Measurements from ENCODE around the gene TNNT2.

Gene TNNT2

DNA sequence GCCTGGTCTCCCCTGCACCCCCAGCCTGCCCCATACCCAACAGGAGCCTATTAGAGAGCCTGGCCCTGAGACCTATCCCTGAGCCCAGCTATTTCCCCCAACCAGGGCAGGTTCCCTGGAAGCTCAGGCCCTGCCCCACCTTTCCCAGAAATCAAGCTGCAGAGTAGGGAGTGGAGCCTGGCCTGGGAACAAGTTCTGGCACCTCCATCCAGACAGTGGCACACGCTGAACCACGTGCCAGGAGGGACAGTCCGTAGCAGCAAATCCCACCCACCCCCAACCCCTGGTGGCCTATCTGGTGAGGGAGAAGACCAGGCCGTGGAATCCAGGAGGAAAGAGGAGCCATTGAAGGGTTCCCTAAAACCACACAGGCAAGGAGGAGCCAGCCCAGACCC lies 22.6 kb downstream of the TNNT2 start:
- no peak for FAIRE-seq

DNA sequence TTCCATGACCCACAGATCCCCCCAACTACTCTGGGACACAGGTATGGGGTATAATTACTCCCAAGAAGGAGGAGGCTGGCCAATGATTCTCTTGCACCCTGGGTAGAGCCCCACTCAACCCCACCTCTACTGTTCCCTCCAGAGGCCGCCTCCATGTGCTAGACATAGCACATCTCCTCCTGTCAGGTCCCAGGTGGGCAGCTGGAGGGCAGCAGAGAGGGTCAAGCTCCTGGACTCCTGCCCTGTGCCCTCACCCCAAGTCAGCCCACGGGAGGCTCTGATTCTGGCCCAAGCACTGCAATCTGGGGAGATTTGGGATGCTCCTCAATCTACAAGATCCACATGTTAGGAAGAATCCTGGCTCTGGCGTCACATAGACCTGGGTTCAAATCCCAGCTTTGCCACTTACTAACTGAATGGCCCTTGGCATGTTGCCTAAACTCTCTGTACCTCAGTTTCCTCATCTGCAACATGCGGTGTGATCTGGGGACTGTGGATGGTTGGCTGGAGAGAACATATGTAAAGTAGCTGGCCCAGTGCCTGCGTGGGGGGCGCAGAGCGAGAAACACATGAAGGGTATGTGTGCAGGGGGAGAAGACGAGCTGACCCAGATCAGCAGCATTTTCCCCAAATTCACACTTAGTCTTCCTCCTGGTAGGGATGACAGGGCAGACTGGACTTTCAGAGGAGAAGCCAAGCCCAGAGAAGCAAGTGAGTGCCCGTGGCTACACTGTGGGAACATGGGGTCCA lies 23.2 kb downstream of the TNNT2 start:
- no peak for FAIRE-seq

- no peak for FAIRE-seq
Measured at GRCh38 chr1:201353186-201353940, 24.1 kb downstream of the TNNT2 start.

- no peak for FAIRE-seq
Measured at GRCh38 chr1:201351617-201352016, 25.9 kb downstream of the TNNT2 start.

DNA sequence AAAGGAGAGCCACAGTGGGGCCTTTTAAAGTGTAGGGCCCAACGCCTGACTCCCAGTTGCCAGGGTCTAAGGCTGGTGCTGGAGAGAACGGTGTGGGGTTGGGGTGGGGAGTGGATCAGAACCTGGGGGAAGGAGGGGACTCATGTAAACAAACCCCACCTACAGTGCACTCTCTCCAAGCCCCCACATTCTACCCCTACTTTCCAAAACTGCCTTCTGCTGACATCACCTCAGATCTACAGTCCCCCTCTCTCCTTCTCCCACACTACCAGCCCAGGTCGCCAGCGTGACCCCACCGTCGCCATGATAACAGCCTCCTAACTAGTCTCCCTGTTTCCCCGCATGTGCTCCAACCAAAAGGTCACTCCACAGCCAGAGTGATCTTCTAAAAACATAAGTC lies 26.6 kb downstream of the TNNT2 start:
- FAIRE-seq, result no peak

DNA sequence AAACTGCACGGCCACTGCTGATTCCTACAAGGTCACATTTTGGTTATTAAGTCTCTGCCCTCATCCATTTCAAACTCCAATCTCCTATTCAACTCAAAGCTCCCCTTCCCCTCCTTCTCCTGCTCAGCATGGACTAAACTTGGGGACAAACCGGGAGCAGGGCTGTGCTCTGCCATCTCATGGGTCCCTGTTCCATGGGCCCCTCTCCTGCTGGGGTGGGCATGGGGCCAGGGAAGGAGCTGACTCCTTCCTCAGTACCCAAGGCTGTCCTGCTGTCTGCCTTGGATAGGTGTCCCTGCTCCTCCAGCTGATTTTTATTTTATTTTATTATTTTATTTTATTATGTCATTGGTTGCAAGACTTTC lies 27.1 kb downstream of the TNNT2 start:
- no peak for FAIRE-seq

DNA sequence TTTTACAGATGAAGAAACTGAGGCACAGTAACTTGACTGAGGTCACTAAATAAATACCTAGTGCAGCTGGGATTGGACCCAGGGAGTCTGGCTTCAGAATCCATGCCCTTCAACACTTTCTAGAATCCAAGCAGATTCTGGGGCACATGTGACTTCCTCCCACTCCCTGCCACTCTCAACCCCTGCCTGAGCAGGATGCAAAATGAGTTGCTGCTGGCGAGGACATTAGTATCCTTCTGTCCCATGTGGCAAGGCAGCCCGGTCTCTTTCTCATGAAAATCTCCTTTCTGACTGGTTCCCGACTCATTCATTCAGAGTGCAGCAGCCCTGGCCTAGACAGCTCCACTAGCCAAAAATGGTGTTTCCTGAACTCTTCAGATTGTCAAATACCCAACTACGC lies 28.4 kb downstream of the TNNT2 start:
- no peak for FAIRE-seq

DNA sequence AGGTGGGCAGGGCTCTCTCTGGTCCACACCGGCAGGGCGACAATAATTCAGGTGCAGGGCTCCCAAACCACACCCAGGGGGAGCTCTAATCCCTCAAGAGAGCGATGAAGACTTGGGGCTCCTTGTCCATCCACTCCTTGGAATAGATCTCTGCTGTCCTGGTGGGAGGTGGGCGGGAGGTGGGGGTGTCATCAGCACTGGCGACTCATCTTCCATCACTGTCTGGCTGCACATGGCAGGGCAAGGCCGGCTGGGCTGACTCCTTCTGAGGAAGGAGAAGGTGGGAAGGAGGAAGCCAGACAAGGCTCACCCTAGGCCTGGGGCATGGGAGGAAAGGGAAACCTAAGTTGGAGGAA lies 29.3 kb downstream of the TNNT2 start:
- no peak for FAIRE-seq

GRCh38 chr1:201347498-201348210 lies 29.8 kb downstream of the TNNT2 start:
- FAIRE-seq, result no peak

DNA sequence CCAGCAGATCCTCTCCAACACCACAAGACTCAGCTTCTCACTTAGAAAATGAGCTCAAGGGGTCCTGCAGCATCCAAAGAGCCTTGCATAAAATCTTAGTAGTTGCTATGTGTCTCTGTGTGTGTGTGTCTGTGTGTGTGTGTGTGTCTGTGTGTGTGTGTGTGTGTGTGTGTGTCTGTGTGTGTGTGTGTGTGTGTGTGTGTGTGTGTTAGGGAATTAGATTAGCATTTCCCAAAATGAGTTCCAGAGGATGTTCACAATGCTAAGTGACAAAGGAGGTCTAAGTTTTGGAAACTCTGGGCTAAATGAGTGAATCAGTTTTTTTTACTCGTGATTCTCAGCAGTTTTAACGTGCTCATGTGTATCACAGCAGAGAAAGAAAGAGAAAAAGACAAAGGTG lies 30.5 kb downstream of the TNNT2 start:
- no peak for FAIRE-seq

DNA sequence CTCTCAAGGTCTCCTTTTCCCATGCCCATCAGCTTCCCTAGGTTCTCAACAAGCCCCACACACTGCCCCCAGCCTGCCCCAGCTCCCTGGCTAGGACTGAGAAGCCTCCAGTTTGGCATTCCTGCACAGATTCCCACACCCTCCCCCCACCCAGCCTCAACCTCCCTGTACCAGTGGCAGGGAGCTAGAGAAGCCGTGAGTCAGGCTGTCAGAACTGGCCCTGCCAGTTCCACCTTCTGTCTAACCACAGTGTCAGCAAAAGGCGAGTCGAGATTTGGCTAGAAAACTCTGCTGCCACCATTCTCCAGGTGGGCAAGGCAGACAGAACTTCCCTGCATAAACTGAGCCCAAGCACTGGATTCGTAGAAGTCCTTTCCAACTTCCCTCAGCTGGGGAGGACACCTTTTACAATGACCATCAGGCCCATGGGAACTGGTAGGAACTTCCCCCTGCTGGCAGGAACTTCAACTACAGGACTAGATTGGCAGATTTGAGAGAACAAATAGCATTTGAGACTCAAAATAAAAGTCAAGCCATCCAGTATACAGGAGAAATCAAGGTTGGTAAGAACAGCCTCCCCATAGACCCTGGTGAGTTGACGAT lies 31.0 kb downstream of the TNNT2 start:
- FAIRE-seq, result no peak

DNA sequence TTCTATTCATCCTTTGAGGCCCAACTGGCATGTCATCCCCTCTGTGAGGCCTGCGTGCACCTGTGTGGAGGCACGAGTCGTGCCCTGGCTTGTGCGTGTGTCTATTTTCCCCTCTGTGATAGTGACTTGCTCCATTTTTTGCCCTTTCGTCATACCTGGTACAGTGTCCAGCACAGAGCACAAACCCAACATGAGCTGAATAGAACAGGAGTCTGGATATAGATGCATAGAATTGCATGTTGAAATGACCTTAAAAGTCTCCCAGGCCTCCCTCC lies 32.5 kb downstream of the TNNT2 start:
- no peak for FAIRE-seq

GRCh38 chr1:201344206-201345080 lies 33.0 kb downstream of the TNNT2 start:
- no peak for FAIRE-seq

DNA sequence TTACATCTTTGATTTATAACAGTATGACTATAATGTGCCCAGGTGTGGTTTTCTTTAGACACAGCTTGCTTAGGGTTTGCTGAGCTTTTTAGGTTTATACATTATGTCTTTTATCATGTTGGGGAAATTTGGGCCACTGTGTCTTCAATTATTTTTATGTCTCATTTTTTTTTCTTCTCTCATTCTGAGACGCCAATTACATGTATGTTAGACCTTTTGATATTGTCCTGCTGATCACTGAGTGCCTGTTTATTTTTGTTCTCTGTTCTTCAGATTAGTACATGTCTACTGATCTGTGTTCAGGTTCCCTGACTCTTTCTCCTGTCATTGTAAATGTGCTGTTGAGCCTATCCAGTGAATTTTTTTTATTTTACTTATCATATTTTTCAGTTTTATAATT lies 36.1 kb downstream of the TNNT2 start:
- FAIRE-seq, result no peak

DNA sequence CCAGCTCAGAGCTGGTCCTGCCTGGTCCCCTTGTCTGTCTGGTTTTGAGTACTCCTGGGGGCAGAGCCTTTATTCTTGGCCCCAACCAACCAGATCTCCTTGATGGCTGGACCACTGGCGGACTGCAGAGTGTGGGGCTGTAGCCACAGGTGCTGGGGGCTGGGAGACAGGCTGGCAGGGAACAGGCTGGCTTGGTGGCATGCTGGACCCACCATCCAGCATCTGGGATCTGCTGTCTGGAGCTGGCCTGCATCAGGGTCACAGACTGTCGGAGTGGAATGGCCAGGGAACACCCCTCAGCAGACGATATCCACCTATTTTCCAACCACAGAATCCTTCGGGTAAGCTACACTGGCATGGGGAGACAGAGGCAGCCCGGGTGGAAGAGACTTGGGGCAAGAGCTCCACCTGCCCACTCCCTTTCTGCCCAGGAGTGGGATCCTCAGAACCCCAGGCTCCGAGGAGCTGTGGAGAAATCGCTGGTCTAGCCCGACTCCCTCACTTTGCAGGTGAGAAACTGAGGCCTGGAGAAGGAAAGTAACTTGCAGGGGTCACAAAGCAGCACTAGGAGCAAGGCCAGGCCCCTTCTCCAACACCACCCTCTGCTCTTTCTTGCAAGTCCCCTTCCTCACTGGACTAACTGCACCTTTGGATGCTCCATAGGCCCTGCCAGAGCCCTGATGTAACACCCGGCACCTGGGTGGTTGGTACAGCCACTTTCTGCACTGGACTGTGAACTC lies 40.6 kb downstream of the TNNT2 start:
- no peak for FAIRE-seq

GRCh38 chr1:201335901-201336300 lies 41.6 kb downstream of the TNNT2 start:
- FAIRE-seq, result no peak

GRCh38 chr1:201335174-201335870 lies 42.2 kb downstream of the TNNT2 start:
- no peak for FAIRE-seq

GRCh38 chr1:201334325-201335173 lies 42.9 kb downstream of the TNNT2 start:
- FAIRE-seq, result no peak

- FAIRE-seq, result no peak
Measured at GRCh38 chr1:201332616-201333335, 44.7 kb downstream of the TNNT2 start.

- FAIRE-seq, result no peak
Measured at GRCh38 chr1:201332021-201332420, 45.5 kb downstream of the TNNT2 start.

Data from colon (tissue), 2 donors.